Stimulated activated naive B cell treated with anti-CD40 and anti-IgM and Interleukin-4, amounts not matched to agents 10 μg/mL and 1 μg/mL and 100 μg/mL, for 72 hours (primary cell): ENCODE measurements around the gene ABR.

Source experiments
- ATAC-seq, 2 donors: fragments of 150-1000 bp; cut with Tn5 transposase; replicated peaks; 2 replicates each; pipeline ENCODE4 v1.10.0; 2021; ENCODE audit warnings: moderate library complexity in 1 of 2
- DNase-seq: peaks from one replicate; pipeline ENCODE4 v3.0.0; 2021
- H3K27ac Mint-ChIP-seq: one replicate; pipeline ENCODE4 v1.8.0; 2022; ENCODE audit warnings: mild to moderate bottlenecking, mixed read lengths
- H3K27me3 Mint-ChIP-seq, 2 donors: one replicate each; pipeline ENCODE4 v1.8.0; 2022; ENCODE audit warnings: mixed read lengths in 2 of 2
- H3K36me3 Mint-ChIP-seq, 2 donors: one replicate each; pipeline ENCODE4 v1.8.0; 2022; ENCODE audit warnings: mixed read lengths in 2 of 2, mild to moderate bottlenecking in 1 of 2
- H3K4me1 Mint-ChIP-seq, 2 donors: one replicate each; pipeline ENCODE4 v1.8.0; 2022; ENCODE audit warnings: mixed read lengths in 2 of 2, mild to moderate bottlenecking in 1 of 2
- H3K4me3 Mint-ChIP-seq, 2 donors: one replicate each; pipeline ENCODE4 v1.8.0; 2022; ENCODE audit warnings: mild to moderate bottlenecking in 2 of 2, mixed read lengths in 2 of 2, moderate library complexity in 1 of 2
- H3K9me3 Mint-ChIP-seq, 2 donors: one replicate each; pipeline ENCODE4 v1.8.0; 2022; ENCODE audit warnings: mixed read lengths in 2 of 2, mild to moderate bottlenecking in 1 of 2

The ABR gene

GRCh38 chr17:1179818-1180742 lies at the start of gene ABR:
Gene ABR (minus strand): TSS chr17:1179981. CDS start chr17:1179727, 254 bp downstream.
- DNase-seq: no peak
- H3K36me3 Mint-ChIP-seq: peaks cover 9 to 17% of the 10 kb centered on the region in 2 donors
- peak within 1 kb of the TSS; percentile 80 to 88 for H3K4me3 Mint-ChIP-seq
- no peak for ATAC-seq
- H3K4me1 Mint-ChIP-seq: peaks cover 31 to 76% of the 10 kb centered on the region in 2 donors
- H3K27me3 Mint-ChIP-seq: no peaks in the 10 kb centered on the region
- peak within 1 kb of the TSS; percentile 88 for H3K27ac Mint-ChIP-seq
- no peaks in the 10 kb centered on the region for H3K9me3 Mint-ChIP-seq

DNA sequence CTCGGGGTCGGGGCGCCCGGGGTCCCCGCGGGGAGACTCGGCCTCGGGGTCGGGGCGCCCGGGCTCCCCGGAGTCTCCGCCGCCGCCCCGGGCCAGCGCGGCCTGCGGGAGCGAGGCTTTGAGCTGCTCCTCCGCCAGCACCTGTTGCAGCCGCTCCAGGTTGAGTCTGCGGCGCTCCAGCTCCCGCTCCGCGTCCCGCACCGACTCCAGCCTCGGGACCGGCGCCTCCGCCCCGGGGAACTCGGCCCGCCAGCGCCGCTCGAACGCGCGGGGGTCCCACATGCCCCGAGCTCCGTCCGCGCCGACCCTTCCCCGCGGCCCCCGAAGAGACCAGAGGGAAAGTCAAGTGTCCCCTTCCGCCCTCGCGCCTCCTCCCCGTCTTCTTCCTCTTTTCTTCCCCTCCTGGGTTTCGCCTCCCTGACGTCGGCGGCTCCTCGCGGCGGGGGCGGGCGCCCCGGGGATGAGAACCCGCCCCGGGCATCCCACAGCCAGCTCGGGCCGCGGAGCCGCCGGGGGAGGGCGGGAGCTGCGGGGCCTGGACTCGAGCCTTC lies 49.6 kb upstream of the ABR start:
- ATAC-seq (peak; percentile 68 to 75), DNase-seq (peak; percentile 80)
- no peaks in the 10 kb centered on the region for H3K9me3 Mint-ChIP-seq
- H3K27me3 Mint-ChIP-seq: peaks cover 11 to 17% of the 10 kb centered on the region in 2 donors
- peaks cover 27 to 60% of the 10 kb centered on the region in 2 donors for H3K4me1 Mint-ChIP-seq
- H3K36me3 Mint-ChIP-seq: peaks cover 12 to 33% of the 10 kb centered on the region in 2 donors
- H3K4me3 Mint-ChIP-seq: peak overlapping the region; percentile 86 to 93
- H3K27ac Mint-ChIP-seq: peak overlapping the region; percentile 89

DNA sequence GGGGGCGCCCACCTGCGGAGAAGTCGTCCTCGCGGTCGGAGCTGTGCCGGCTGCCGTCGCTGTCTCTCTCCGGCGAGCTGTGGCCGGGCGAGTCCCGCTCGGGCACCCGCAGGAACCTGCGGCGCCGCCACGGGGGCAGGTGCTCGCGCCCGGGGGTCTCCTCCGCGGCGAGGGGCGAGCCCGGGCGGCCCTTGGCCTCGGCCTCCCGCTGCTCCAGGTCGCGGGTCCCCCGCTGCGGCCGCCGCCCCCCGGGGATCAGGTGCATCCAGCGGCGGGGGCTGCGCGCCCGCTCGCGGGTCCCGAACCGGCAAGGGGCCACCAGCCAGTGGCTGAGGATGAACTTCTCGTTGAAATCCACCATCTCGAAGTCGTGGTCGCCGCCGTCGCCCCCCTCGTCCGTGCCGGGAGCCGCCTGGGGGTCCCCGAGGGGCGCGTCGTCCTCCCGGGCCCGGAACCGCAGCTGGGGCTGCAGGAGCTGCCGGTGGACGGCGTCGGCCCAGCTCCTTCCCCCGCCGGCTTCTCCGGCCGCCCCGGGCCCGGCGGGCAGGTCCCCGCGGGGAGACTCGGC lies 49.1 kb upstream of the ABR start:
- Mint-ChIP-seq H3K4me1 (peaks cover 28 to 61% of the 10 kb centered on the region in 2 donors), H3K9me3 (no peaks in the 10 kb centered on the region), H3K27me3 (peaks cover 8 to 17% of the 10 kb centered on the region in 2 donors), H3K27ac (peak overlapping the region; percentile 56), H3K4me3 (peak overlapping the region; percentile 92 to 93), H3K36me3 (peaks cover 12 to 34% of the 10 kb centered on the region in 2 donors)
- ATAC-seq (peak; percentile 29 to 41), DNase-seq (peak; percentile 21)

GRCh38 chr17:1227917-1228780 lies 48.4 kb upstream of the ABR start:
- peak overlapping the region; percentile 92 to 93 for H3K4me3 Mint-ChIP-seq
- H3K9me3 Mint-ChIP-seq: no peaks in the 10 kb centered on the region
- DNase-seq: peak; percentile 55
- peak; percentile 62 for ATAC-seq
- H3K4me1 Mint-ChIP-seq: peaks cover 34 to 67% of the 10 kb centered on the region in 2 donors
- H3K36me3 Mint-ChIP-seq: peaks cover 16 to 41% of the 10 kb centered on the region in 2 donors
- peak overlapping the region; percentile 91 for H3K27ac Mint-ChIP-seq
- H3K27me3 Mint-ChIP-seq: peaks cover 8 to 17% of the 10 kb centered on the region in 2 donors

GRCh38 chr17:1227365-1227764 lies 47.6 kb upstream of the ABR start:
- Mint-ChIP-seq H3K27me3 (peaks cover 7 to 10% of the 10 kb centered on the region in 2 donors), H3K27ac (peak overlapping the region; percentile 91), H3K4me3 (peak overlapping the region; percentile 92 to 93), H3K4me1 (peaks cover 35 to 67% of the 10 kb centered on the region in 2 donors), H3K9me3 (no peaks in the 10 kb centered on the region), H3K36me3 (peaks cover 16 to 43% of the 10 kb centered on the region in 2 donors)
- ATAC-seq: no peak
- no peak for DNase-seq

GRCh38 chr17:1226308-1226707 lies 46.5 kb upstream of the ABR start:
- Mint-ChIP-seq H3K4me1 (peaks cover 28 to 60% of the 10 kb centered on the region in 2 donors), H3K27me3 (no peaks in the 10 kb centered on the region), H3K9me3 (no peaks in the 10 kb centered on the region), H3K27ac (no peak overlapping the region), H3K4me3 (no peak overlapping the region), H3K36me3 (peaks cover 21 to 48% of the 10 kb centered on the region in 2 donors)
- ATAC-seq (no peak), DNase-seq (no peak)

DNA sequence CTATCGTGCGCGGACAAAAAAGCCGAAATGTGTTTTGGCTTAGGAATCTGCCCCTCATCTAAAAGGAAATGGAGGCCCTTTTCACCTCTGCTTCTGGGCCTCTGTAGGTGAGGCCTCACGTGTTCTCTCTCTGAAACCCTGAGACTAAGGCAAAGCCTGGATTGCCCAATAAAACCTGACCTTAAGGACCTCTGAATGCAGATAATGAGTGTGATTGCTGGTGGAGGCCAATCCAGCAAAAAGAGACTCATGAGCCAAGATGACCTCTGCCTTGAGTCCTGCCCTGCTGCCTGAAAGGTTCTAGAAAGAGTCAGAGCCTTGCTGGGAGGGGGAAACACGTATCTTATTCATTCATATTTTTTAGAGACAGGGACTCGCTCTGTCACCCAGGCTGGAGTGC lies 44.5 kb upstream of the ABR start:
- no peak overlapping the region for H3K4me3 Mint-ChIP-seq

DNA sequence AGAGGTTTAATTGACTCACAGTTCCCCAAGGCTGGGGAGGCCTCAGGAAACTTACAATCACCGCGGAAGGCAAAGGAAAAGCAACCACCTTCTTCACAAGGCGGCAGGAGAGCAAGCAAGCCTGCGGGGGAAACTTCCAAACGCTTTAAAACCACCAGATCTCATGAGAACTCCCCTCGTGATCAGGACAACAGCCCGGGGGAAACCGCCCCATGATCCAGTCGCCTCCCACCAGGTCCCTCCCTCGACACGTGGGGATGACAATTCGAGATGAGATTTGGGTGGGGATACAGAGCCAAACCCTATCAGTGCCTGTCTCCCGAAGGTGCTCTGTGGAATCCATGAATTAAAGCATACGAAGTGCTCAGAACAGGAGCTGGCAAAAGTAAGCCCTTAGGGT lies 43.9 kb upstream of the ABR start:
- Mint-ChIP-seq H3K36me3 (peaks cover 30 to 59% of the 10 kb centered on the region in 2 donors), H3K4me3 (no peak overlapping the region), H3K27ac (no peak overlapping the region), H3K27me3 (no peaks in the 10 kb centered on the region), H3K9me3 (no peaks in the 10 kb centered on the region), H3K4me1 (peaks cover 30 to 63% of the 10 kb centered on the region in 2 donors)
- no peak for ATAC-seq
- no peak for DNase-seq

More for the DNA sequence above, 44.5 kb upstream of the ABR start:
- Mint-ChIP-seq H3K4me1 (peaks cover 30 to 56% of the 10 kb centered on the region in 2 donors), H3K27me3 (no peaks in the 10 kb centered on the region), H3K9me3 (no peaks in the 10 kb centered on the region), H3K27ac (no peak overlapping the region), H3K36me3 (peaks cover 30 to 56% of the 10 kb centered on the region in 2 donors)
- DNase-seq (no peak), ATAC-seq (no peak)

- no peaks in the 10 kb centered on the region for H3K27me3 Mint-ChIP-seq
- H3K9me3 Mint-ChIP-seq: no peaks in the 10 kb centered on the region
- no peak for DNase-seq
- no peak for ATAC-seq
- no peak overlapping the region for H3K27ac Mint-ChIP-seq
- no peak overlapping the region for H3K4me3 Mint-ChIP-seq
- peaks cover 25 to 50% of the 10 kb centered on the region in 2 donors for H3K36me3 Mint-ChIP-seq
- peaks cover 24 to 54% of the 10 kb centered on the region in 2 donors for H3K4me1 Mint-ChIP-seq
These were observed 42.5 kb upstream of the ABR start for GRCh38 chr17:1222321-1222720.

DNA sequence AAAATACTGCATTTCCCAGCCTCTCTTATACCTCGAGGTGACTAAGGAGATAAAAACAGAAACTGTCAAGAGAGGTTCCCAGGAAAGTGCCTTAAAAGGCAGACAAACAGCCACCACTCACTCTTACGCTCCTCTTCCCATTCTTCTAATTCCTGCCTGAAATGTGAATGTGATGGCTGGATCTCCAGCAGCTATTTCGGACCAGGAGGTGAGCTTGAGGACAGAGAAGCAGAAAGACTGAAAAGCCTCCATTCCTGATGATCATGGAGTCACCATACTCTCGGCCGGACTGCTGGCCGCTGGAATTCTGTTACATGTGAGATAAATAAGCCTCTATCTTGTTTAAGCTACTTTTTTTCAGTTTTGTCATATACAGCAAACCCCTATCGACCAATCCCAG lies 41.4 kb upstream of the ABR start:
- Mint-ChIP-seq H3K27me3 (no peaks in the 10 kb centered on the region), H3K4me1 (peaks cover 31 to 54% of the 10 kb centered on the region in 2 donors), H3K36me3 (peaks cover 22 to 43% of the 10 kb centered on the region in 2 donors), H3K27ac (no peak overlapping the region), H3K4me3 (no peak overlapping the region), H3K9me3 (no peaks in the 10 kb centered on the region)
- no peak for DNase-seq
- no peak for ATAC-seq

DNA sequence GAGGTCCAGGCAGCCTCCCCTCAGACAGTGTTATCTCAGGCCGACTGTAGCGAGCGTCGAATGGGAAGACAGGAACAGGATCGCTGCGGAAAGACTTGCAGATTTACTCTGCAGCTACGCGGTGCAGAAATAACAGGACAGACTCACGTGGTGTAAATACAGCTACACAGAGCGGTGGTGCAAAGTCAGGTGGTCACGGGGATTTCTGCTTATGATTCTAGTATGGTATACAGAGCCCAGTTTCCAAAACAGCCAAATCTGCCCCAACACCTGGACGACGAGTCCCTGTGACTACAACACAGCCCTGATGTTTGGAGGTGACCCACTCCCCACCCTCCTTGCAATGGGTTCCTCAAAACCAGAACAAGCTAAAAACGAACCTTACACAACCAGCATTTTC lies 40.6 kb upstream of the ABR start:
- H3K9me3 Mint-ChIP-seq: no peaks in the 10 kb centered on the region
- no peaks in the 10 kb centered on the region for H3K27me3 Mint-ChIP-seq
- DNase-seq: no peak
- H3K4me3 Mint-ChIP-seq: no peak overlapping the region
- H3K36me3 Mint-ChIP-seq: peaks cover 18 to 34% of the 10 kb centered on the region in 2 donors
- no peak overlapping the region for H3K27ac Mint-ChIP-seq
- ATAC-seq: no peak
- H3K4me1 Mint-ChIP-seq: peaks cover 31 to 54% of the 10 kb centered on the region in 2 donors

DNA sequence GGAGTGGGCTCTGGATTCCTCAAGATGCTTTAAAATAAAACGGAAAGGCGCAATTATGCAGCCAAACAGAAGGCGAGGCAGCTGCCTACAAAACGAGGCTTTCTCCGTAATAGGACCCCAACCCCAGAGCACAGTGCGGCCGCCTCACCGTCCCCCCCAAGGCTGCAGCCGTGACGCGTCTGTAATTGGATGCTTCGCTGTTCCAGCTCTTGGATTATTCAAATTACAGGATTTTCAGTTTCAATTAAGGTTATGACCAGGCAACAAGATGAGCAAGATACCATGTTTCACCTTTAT lies 37.3 kb upstream of the ABR start:
- H3K27ac Mint-ChIP-seq: no peak overlapping the region
- H3K4me3 Mint-ChIP-seq: no peak overlapping the region
- H3K9me3 Mint-ChIP-seq: no peaks in the 10 kb centered on the region
- DNase-seq: no peak
- H3K4me1 Mint-ChIP-seq: peaks cover 32 to 58% of the 10 kb centered on the region in 2 donors
- ATAC-seq: no peak
- no peaks in the 10 kb centered on the region for H3K27me3 Mint-ChIP-seq
- peaks cover 14 to 19% of the 10 kb centered on the region in 2 donors for H3K36me3 Mint-ChIP-seq

DNA sequence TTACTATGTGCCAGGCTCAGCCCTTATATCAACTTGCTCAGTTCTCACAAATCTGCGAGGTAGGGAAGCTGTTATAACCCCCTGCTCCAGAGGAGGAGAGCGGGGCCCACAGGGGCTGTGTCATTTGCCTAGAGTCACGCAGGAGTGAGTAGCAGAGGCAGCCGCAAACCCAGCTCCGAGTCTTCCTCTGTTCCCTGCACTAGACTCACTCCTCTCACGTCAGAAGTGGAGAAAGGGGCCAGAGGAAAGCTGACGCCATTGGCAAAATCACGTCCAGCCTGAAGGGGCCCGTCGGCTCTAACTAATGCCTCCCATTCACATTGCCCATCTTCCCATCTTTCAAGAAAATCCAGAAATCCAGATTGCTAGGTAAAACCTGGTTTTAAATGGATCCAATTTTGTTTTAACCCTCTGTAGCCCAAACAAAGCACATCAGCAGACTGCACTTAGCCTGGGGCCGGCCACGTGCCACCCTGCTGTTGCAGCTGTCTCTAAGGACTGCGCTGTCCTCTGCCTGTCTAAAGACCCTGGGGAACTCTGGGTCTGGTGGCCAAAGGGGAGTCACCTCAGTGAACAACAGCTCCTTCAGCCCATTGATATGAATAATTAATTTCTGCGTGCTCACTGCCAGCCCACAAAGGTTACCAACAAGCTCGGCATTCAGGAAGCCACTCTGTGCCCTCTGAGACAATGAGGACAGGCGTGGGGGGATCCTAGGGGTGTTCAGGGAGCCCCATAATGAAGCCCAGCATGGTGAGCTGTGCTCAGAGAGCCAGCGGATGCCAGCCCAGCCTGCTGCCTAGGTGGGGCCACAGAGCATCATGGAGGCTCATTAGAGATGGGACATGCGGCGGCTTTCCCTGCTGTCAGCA lies 36.7 kb upstream of the ABR start:
- H3K4me3 Mint-ChIP-seq: peak overlapping the region; percentile 12 to 67
- H3K9me3 Mint-ChIP-seq: no peaks in the 10 kb centered on the region
- H3K4me1 Mint-ChIP-seq: peaks cover 33 to 64% of the 10 kb centered on the region in 2 donors
- peak; percentile 52 to 69 for ATAC-seq
- no peak for DNase-seq
- peaks cover 10 to 15% of the 10 kb centered on the region in 2 donors for H3K36me3 Mint-ChIP-seq
- H3K27ac Mint-ChIP-seq: peak overlapping the region; percentile 72
- no peaks in the 10 kb centered on the region for H3K27me3 Mint-ChIP-seq
